GM21528 (cell line): ENCODE measurements around the gene PLD1.

Source experiments
- ATAC-seq: cut with Tn5 transposase; IDR thresholded peaks from one replicate; pipeline ENCODE4 v1.9.1; 2021; ENCODE audit warnings: mild to moderate bottlenecking, moderate library complexity; ENCODE audit not compliant: unreplicated experiment, low FRiP score

PLD1 gene

DNA sequence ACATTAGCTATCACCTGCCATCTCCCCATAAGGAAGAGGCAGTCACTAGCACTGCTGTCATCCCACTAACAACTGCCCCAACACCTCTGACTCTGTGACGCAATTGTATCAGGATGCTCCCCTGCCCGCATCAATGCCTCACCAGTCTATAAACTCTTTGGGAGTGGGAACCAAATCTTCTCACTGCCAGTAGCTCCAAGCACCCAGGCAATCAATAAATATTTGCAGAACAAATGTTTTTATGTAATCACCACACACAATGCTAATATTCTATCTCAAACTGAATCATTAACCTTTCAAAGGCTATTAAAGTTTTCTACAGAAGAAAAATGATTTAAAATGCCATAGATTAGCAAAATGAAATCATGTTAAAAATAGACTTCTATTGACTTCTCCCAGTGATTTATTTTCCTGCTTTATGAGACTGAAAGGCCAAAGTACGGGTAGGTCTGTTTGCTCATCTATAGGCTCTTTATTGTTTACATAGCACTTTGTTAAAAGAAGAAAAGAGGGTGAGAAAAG lies 131.3 kb downstream of the PLD1 start:
- no peak for ATAC-seq

DNA sequence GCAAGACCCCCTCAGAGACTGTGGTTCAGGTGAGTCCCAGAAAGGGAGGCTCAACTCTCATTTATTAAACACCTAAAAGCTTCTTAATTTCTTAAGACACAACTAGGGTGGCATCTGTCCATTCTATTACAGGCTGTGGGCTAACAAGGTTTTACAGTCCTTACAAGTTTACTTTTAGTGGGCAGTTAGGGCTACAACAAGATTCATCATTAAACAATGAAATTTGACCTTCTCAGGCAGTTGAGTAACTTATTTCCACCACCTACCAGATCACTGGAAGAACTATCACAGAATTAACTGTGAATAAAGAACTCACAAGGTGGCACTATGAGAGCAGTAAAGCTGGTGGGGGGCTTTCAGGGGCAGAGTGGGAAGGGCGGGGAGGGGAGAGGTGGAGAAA lies 132.6 kb downstream of the PLD1 start:
- ATAC-seq: no peak

DNA sequence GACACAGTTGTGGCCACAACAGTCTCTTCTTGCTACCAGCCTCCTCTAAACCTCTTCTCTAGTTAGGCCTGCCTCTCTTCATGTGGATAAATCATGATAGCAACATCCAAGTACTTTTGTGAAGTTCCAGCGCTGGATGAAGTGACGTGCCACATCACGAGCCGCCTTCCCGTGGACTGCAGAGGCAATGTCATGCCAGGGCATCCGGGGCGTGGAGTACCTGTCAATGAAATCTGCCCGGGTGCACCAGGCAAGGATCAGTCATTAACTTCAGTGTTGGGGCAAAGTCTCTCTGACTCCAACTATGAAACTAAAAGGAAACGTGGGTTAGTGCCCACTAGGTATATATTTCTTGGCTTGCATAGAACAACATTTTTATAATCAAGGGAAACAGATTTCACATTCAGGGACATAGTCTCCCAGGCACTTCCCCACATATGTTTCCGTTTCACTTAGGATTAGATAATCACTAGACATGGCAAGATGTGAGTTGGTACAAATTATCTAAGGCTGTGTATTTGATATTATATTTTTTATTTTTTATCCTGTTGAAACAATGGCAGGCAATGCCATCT lies 133.6 kb downstream of the PLD1 start:
- ATAC-seq: no peak

DNA sequence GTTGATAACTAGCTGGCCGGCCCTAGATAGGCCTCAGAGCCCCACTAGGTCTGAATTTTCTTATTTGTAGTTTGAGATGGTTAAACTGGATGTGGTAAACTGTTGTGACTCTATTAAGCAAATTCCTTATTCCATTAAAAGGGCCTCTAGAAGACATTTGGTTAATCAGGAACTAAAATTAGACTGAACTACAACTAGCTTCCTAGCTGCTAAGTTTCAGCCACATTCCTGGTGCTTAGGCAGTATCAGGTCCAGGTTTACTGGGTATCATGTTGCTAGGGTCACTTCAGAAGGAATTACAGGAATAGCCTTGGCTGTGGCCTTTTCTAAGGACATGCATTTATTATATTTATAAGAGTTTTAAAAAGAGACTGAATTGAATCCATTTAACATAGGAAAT lies 136.3 kb downstream of the PLD1 start:
- no peak for ATAC-seq

DNA sequence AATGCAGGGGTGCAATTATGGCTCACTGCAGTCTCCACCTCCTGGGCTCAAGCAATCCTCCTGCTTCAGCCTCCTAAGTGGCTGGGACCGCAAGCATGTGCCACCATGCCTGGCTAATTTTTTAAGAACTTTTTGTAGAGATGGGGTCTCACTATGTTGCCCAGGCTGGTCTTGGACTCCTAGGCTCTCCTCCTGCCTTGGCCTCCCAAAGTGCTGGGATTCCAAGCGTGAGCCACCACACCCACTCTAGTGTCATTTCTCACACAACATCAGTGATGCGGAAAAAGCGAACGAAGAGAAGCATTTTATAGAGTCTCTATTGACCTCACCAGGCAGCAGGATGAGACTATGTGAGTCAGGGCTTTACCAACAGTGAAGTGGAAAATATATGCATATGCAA lies 137.7 kb downstream of the PLD1 start:
- no peak for ATAC-seq

DNA sequence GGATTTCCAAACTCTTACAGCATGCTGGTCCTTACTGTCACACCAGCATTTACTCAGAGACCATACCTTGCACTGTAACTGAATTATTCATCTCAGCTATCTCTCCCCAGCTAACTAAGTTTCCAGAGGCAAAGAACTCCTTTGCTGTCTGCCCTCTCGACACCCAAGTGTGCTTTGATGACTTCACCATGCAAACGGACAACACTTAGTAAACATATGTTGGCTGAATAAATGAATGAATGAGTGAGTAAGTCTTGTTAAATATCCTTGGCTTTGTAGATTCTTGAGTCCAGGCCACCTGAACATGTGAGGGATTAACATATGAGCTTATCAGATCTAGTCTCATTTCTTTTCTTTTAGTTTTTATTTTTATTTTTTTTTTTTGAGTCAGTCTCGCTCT lies 138.2 kb downstream of the PLD1 start:
- ATAC-seq: no peak

DNA sequence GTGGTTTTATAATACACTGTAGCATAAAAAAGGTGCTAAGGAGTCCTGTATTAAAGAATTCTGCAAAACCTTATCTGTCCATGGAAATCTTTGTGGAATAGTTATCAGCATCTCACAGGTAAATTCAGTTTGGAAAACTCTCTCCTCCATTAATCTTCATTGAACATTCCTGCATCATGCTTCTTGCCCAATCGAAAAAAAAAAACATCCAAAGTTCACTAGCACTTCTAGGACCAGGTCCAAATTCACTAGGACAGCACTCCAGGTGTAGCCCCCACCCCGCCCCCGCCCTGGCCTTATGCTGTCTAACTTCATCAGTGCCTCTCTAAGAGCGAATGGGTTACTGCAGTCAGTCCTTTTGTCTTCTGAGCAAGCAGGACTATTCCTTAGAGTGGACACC lies 138.6 kb downstream of the PLD1 start:
- no peak for ATAC-seq

DNA sequence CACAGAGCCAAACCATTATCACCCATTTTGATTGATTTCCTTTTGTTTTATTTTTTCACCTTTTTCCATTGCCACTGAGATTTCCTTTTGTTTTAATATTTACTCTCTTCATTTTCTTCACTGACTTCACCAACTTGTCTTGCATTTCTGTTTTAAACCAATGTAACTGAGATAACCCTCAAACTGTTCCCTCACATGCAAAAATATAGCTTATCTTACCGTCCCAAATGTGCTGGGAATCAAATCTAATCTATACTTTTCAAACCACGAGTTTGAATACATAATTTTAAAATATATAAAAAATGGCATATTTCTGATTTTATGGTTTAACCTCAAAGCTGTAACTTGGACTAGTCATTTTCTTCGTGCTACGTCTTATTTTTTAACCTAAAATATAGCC lies 143.8 kb downstream of the PLD1 start:
- ATAC-seq: no peak

DNA sequence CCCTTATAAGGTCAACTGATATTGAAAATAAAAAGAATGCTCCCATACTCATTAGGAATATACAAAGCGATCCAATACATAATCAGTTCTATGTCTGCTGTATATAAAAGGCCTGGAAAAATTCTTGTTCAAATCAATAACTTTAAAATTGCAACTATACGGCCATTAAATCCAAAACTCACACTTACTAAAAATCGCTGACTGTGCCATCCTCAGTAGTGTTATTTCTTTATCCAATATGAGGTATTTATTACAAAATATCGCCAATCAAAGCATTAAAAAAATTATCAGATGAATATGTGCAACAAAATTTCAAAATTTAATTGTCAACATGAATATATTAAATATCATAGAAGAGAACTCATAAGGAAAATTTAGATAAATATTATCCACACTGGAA lies 146.5 kb downstream of the PLD1 start:
- no peak for ATAC-seq

DNA sequence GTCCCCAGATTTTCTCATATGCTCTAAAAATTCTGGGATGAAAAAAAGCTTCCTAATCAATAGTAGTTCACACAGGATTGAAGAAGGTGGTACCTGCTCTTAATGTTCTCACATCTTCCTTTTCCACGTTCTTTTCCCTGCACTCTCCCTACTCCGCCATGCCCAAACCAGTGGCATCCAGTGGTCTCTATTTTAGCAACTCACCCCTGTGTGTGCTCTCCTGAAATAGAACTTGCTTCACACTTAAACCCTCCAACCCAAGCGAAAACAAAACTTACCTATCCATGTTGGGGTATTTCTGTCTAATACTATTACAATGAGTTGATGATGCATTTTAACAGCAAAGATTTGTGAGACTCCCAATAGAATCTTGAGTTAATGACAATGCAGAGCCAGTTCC lies 148.8 kb downstream of the PLD1 start:
- ATAC-seq: no peak

DNA sequence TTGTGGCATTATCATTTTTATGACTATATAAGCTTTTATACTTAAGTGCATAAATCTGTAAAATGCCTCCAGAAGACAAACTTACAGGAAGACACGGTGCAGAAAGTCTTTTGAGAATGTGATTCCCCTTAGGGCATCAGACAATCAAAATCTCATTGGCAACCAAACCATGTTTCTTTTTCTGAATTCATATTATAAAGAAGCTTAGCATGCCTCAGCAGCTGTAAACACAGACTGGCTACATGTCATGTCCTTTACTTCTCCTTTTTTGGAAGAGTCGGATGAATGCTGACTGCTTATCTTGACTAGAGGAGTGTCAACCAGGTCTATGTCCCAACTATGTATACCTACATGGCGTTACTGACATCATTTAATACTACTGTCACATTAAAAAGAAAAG lies 150.1 kb downstream of the PLD1 start:
- ATAC-seq: no peak

DNA sequence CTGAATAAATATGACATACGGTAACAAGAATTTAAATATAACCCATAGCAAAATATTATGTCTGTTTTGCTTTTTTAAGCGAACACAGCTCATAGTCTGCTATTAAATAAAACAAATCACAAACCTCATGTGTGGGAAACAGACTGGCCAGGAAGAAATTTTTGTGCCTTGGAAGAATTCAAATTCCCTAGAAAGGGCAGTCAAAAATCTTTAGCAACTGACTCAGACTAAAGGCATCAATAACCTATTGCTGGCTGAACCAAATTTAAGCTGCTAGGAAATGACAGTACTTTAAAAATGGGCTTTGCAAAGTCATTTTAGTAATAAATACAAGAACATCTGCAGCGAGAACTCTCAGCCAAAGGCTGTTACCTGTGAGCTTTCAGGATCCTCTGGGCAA lies 151.4 kb downstream of the PLD1 start:
- ATAC-seq: no peak

DNA sequence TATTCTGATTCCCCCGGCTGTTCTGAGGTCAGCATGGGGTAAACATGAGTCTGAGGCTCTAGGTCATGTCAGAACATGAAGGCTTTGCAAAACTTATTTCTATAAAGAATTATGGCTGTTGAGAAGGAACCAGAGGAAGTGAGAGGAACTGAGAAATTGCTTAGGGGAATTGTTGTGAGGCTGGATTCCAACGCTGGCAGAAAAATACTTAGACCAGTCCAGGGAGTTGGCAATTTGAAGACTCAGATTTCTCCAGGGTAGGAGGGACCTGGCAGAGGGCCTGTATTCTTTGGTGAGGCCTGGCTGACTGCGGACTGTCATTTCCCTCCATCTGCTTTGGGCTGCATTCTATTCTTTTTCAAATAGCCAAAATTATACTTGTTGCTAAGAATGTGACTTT lies 155.5 kb downstream of the PLD1 start:
- no peak for ATAC-seq

DNA sequence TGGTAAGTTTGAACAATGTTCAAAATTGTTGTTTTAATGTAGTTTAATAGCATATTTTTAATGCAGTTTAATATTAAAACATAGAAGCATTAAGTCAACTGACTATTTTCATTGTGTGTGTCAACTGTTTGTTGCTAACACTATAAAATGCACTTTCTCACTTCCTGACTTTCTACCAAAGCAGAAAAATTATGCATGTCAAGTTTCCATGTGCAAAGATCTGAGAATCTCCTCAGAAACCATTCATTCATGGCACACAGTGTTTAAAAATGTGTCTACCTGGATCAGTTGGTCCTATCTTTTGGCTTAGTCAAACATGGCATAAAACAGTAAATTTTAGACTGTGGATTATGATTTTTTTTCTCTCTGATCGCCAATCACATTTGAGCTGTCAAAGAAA lies 156.0 kb downstream of the PLD1 start:
- no peak for ATAC-seq

DNA sequence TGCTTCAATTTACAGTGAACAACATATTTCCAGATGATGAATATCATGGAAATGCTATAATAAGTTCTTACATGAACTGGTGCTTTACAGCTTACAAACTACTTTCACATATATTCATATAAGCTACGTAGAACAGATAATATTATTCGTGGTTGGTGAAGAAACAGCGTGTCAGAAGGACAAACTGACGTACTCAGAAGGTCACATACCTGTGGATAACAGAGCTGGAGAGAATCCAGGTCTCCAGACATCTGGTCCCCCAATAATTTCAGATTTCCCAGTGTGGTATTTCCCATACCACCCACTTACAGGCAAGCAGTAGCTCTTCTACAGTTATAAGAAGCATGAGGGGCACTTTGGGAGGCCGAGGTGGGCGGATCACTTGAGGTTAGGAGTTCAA lies 156.6 kb downstream of the PLD1 start:
- ATAC-seq: no peak

DNA sequence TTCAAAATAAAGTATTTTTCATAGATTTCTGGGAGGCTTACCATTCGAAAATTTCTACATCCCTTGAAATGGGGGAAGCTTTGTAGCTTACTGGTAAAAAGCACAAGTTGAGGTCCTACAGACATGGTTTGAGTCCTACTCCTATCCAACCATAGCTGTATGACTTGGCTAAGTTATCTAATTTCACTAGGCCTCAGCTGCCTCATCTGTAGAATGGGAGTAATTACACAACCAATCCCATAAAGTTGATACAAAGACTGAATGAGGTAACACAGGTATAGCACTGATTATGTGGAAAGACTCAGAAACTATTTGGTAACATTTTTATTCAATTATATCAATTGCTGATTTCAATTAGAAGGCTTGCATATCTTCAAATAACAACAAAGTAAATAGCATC lies 157.4 kb downstream of the PLD1 start:
- no peak for ATAC-seq

DNA sequence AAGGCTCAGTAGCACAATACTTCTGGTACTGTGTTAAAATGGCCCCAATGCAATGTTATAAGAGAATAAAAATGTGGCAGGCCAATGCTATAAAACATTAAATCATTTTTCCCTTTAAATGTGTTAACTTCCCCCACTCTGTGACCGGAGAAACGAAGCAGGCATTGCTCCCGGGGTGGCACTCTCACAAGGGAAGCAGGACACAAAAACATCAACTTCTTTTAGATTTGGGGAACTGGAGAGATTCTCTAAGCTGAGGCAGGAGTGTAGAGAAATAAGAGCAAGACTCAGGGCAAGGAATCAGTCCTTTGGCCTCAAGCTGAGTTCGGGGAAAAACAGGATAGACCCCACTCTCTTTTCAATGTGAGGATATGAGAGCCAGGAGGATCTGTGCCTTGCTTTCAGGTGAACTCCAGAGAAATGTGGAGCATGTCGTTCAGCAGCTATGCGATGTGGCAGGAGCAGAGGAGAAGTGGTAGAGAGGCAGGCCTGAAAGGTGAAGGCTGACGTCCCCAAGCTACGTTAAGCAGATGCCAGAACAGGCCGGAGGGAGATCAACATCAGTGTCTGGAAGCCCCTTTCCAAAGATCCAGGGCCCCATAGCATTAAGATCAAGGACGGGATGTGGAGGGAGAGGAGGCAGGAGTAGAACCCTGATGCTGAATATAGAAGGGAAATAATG lies 160.2 kb downstream of the PLD1 start:
- no peak for ATAC-seq

DNA sequence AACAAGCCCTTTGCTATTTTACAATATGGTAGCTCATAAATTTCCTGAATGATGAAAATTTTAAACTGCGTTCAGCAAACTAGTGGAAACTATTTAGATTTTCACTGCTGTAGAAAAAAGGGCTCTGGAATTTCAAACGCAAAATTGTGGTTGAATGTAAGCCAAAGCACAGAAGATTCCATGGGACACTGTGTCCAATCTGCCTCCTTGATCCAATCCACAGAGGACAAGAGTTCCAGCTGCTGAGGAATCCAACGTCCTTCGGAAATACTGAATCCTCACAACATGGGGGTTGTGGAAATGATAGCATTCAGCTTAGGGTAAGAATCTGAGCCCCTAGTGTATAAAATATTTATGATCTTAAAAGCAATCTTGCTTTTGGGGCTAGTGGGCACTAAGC lies 161.0 kb downstream of the PLD1 start:
- no peak for ATAC-seq

DNA sequence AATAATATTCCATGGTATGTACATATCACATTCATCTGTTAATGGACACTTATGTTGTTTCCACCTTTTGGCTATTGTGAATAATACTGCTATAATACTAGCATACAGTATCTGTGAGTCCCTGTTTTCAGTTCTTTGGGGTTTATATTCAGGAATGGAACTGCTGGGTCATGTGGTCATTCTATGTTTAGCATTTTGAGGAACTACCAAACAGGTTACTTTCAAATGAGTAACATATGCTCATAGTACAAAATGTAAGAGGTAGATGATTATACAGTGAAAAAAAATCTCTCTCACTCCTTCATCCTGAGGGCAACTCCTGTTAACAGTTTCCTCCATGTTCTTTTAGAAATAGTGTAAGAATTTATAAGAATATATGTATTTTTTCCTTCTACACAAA lies 162.2 kb downstream of the PLD1 start:
- no peak for ATAC-seq

DNA sequence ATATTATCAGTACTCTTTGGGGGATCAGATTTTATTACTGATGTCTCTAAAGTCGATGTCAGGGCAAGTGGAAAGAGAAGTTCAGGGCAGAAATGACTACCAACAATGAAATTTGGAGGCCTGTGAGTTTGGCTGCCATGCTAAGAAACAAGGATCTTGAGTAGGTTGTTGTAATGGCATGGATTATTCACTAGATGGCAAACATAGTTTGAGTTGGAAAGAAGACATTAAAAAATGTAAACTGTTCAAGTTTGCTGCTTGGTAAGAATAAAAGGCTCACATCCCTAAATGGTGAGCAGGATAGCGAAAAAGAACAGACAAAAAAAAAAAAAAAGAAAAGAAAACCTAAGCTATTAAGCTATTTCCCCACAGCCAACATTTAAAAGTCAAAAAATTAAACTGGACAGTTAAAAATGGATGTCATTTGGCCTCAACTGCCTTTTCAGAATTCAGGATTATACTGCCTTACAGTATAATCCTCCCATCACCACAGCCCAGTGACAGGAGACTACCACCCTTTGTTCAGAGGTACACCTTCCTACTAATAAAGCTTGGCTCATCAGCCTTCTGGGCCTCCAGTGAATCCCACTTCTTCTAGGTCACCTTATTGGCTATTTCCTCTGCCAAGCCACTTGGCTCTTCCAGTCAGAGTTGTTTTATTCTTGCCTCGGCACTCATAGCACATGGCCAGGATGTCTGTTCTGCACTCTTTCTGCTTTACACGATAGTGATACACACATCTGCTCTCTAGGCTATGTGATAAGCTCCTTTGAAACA lies 163.7 kb downstream of the PLD1 start:
- ATAC-seq: no peak

DNA sequence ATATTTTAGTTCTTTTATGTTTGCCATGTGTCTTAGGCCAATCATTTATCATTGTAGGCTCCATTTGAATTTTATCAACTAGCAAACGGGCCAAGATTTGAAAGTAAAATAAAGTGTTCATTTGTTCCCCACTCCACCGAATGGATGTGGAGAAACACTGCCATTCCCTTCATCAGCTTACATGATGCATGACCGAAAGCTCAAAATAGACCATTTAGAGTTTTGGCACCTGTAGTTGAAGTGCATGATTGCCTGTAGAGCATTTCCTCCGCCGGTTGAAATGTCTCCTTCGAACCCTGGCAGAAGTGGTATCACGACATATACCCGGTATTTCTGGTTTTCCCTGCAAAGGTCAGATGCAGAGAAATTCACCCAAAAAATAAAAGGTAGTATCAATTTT lies 165.6 kb downstream of the PLD1 start:
- ATAC-seq: no peak

DNA sequence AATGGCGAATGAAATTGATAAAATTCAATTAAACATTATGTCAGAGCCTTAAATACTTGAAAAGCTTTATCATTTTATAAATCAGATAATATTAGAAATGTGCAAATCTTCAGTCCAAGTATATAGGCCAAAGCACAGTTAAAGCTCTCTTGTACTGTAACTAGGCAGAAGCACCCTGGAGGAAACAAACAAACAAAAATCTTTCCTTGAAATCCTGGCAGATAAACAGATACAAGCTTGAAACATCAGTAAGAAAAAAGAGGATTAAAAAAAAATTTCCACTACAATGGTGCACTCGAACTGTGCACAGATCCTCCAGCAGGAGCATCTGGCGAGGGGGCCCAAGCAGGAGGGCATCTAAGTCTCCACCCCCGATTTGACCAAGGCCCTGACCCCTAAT lies 166.6 kb downstream of the PLD1 start:
- no peak for ATAC-seq
